ENCODE results near the gene CCNT1.
"Not testable (repeated sequence)": the region's sequence is repeated elsewhere in the genome, so short reads cannot be mapped to it uniquely, and the experiment has no call there.

Gene CCNT1

GRCh38 chr12:48716493-48717251, at the start of gene CCNT1:
TSS of gene CCNT1 (minus strand) at chr12:48716707. CDS start at chr12:48716675, 32 bp downstream.
- in situ Hi-C loops (cut with MboI; ENCODE audit: low sequenced_read_pairs), result no loop called here
- peaks cover 17% of the 10 kb centered on the region for H3K4me1 ChIP-seq
- DNase-seq (ENCODE audit: low spot score in 2 of 2), result peak; percentile 98
- H3K36me3 ChIP-seq (replicated peaks), result peaks cover 37% of the 10 kb centered on the region
- H3K9me3 ChIP-seq, result peaks cover 20% of the 10 kb centered on the region
- H3K27me3 ChIP-seq (ENCODE audit: low read depth), result no peaks in the 10 kb centered on the region
- peak within 1 kb of the TSS; percentile 80 for H3K4me3 ChIP-seq

- H3K36me3 ChIP-seq (replicated peaks), result peaks cover 6% of the 10 kb centered on the region
- in situ Hi-C loops (cut with MboI; ENCODE audit: low sequenced_read_pairs), result no loop called here
- no peaks in the 10 kb centered on the region for H3K27me3 ChIP-seq (ENCODE audit: low read depth)
- H3K4me3 ChIP-seq, result no peak overlapping the region
- no peaks in the 10 kb centered on the region for H3K4me1 ChIP-seq
- H3K9me3 ChIP-seq, result no peaks in the 10 kb centered on the region
- no peak for DNase-seq (ENCODE audit: low spot score in 2 of 2)
Observed at GRCh38 chr12:48765753-48766162, 49.3 kb upstream of the CCNT1 start.

GRCh38 chr12:48764521-48764920, 48.0 kb upstream of the CCNT1 start:
- DNase-seq (ENCODE audit: low spot score in 2 of 2), result no peak

GRCh38 chr12:48758737-48759136, 42.2 kb upstream of the CCNT1 start:
- in situ Hi-C loops (cut with MboI; ENCODE audit: low sequenced_read_pairs), result no loop called here
- Histone ChIP-seq H3K9me3 (no peaks in the 10 kb centered on the region), H3K4me1 (no peaks in the 10 kb centered on the region), H3K4me3 (no peak overlapping the region), H3K27me3 (ENCODE audit: low read depth) (no peaks in the 10 kb centered on the region), H3K36me3 (replicated peaks) (no peaks in the 10 kb centered on the region)
- DNase-seq (ENCODE audit: low spot score in 2 of 2), result no peak

More at GRCh38 chr12:48764521-48764920, 48.0 kb upstream of the CCNT1 start:
- Histone ChIP-seq H3K36me3 (replicated peaks) (no peaks in the 10 kb centered on the region), H3K4me1 (no peaks in the 10 kb centered on the region), H3K9me3 (no peaks in the 10 kb centered on the region), H3K4me3 (no peak overlapping the region), H3K27me3 (ENCODE audit: low read depth) (no peaks in the 10 kb centered on the region)
- in situ Hi-C loops (cut with MboI; ENCODE audit: low sequenced_read_pairs), result no loop called here

DNA sequence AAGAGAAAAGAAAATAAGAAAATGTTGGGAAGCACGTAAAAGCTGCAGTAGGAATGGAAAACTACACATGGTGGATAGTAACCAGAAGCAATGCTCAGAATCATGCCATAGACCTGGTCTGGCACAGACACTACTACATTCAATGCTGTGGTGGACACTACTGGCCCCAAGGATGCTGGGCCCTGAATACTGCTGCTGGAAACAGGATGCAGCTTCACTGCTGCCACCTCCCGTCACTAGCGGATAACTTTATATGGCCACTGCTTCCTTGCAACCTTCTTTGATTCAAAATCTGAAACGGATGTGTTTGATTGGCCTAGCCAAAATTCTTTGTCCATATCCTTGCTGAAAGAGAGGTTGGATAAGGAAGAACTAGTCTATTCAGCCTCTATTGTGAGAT, 41.7 kb upstream of the CCNT1 start:
- in situ Hi-C loops (cut with MboI; ENCODE audit: low sequenced_read_pairs), result no loop called here
- no peak for DNase-seq (ENCODE audit: low spot score in 2 of 2)
- no peak overlapping the region for H3K4me3 ChIP-seq
- no peaks in the 10 kb centered on the region for H3K36me3 ChIP-seq (replicated peaks)
- no peaks in the 10 kb centered on the region for H3K27me3 ChIP-seq (ENCODE audit: low read depth)
- H3K9me3 ChIP-seq, result no peaks in the 10 kb centered on the region
- peaks cover 2% of the 10 kb centered on the region; the same call in 1 of the 2 replicates for H3K4me1 ChIP-seq

GRCh38 chr12:48750769-48751356, 34.4 kb upstream of the CCNT1 start:
- Histone ChIP-seq H3K4me3 (no peak overlapping the region), H3K4me1 (peaks cover 3% of the 10 kb centered on the region; the same call in 1 of the 2 replicates), H3K27me3 (ENCODE audit: low read depth) (no peaks in the 10 kb centered on the region), H3K36me3 (replicated peaks) (no peaks in the 10 kb centered on the region), H3K9me3 (no peaks in the 10 kb centered on the region)
- no peak for DNase-seq (ENCODE audit: low spot score in 2 of 2)
- in situ Hi-C loops (cut with MboI; ENCODE audit: low sequenced_read_pairs), result loop anchor here (5.0 kb wide), 1 partner anchor 46 kb away; no protein-coding TSS in a partner anchor

GRCh38 chr12:48750215-48750614, 33.7 kb upstream of the CCNT1 start:
- no peaks in the 10 kb centered on the region for H3K9me3 ChIP-seq
- peaks cover 3% of the 10 kb centered on the region; the same call in 1 of the 2 replicates for H3K4me1 ChIP-seq
- no peaks in the 10 kb centered on the region for H3K27me3 ChIP-seq (ENCODE audit: low read depth)
- no peaks in the 10 kb centered on the region for H3K36me3 ChIP-seq (replicated peaks)
- no peak for DNase-seq (ENCODE audit: low spot score in 2 of 2)
- in situ Hi-C loops (cut with MboI; ENCODE audit: low sequenced_read_pairs), result loop anchor here (5.0 kb wide), 1 partner anchor 47 kb away; no protein-coding TSS in a partner anchor
- H3K4me3 ChIP-seq, result no peak overlapping the region

- H3K36me3 ChIP-seq (replicated peaks), result no peaks in the 10 kb centered on the region
- no peak overlapping the region for H3K4me3 ChIP-seq
- H3K4me1 ChIP-seq, result no peaks in the 10 kb centered on the region
- H3K9me3 ChIP-seq, result no peaks in the 10 kb centered on the region
- in situ Hi-C loops (cut with MboI; ENCODE audit: low sequenced_read_pairs), result no loop called here
- H3K27me3 ChIP-seq (ENCODE audit: low read depth), result peaks cover 7% of the 10 kb centered on the region
- no peak for DNase-seq (ENCODE audit: low spot score in 2 of 2)
Observed at GRCh38 chr12:48744251-48745008, 27.9 kb upstream of the CCNT1 start.

DNA sequence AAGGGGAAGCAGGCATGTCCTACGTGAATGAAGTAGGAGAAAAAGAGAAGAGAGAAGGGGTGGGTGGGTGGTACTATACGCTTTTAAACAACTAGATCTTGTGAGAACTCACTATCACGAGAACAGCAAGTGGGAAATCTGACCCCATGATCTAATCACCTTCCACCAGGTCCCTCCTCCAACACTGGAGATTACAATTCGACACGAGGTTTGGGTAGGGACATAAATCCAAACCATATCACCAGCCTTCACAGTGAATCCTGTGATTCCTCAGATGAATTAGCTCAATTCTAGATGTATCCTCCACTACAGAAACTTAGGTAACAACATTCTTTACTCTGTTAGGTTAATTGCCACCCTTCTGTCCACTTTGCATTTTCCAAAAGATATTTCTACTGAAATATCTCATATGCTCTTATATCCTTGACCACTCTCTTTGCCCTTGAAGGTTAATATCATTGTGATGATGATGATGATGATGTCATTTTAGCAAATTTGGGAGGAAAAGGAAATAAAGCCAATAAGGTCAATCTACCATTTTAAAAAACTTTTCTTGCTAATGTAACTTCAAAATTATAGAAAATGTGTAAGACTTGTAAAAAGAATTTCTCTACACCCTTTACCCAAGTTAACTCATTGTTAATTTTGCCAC, 23.2 kb upstream of the CCNT1 start:
- H3K9me3 ChIP-seq, result no peaks in the 10 kb centered on the region
- in situ Hi-C loops (cut with MboI; ENCODE audit: low sequenced_read_pairs), result no loop called here
- H3K4me1 ChIP-seq, result no peaks in the 10 kb centered on the region
- peaks cover 14% of the 10 kb centered on the region for H3K27me3 ChIP-seq (ENCODE audit: low read depth)
- no peak for DNase-seq (ENCODE audit: low spot score in 2 of 2)
- no peaks in the 10 kb centered on the region for H3K36me3 ChIP-seq (replicated peaks)
- H3K4me3 ChIP-seq, result no peak overlapping the region

DNA sequence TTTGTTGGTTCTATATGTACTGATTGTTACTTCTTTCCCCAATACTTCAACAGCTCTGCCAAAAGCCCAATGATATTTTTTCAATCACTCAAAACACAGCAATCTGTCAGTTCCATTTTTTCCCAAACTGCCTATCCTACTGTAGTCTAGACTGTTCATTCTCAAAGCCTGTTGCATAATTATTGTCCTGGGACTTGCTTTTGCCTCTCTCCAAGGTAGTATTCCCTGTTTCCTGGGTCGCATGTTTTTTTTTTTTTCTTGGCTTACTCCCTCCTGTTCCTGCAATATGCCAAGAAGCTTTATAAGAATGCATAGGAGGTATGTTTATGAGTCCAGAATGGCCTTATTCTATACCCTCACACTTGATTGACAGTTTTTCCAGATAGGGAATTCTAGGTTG, 19.9 kb upstream of the CCNT1 start:
- Histone ChIP-seq H3K4me1 (no peaks in the 10 kb centered on the region), H3K27me3 (ENCODE audit: low read depth) (peaks cover 14% of the 10 kb centered on the region), H3K36me3 (replicated peaks) (no peaks in the 10 kb centered on the region), H3K9me3 (no peaks in the 10 kb centered on the region), H3K4me3 (no peak overlapping the region)
- in situ Hi-C loops (cut with MboI; ENCODE audit: low sequenced_read_pairs), result no loop called here
- no peak for DNase-seq (ENCODE audit: low spot score in 2 of 2)

- H3K4me3 ChIP-seq, result no peak overlapping the region
- H3K36me3 ChIP-seq (replicated peaks), result no peaks in the 10 kb centered on the region
- peaks cover 13% of the 10 kb centered on the region for H3K4me1 ChIP-seq
- DNase-seq (ENCODE audit: low spot score in 2 of 2), result peak; percentile 54 to 82
- in situ Hi-C loops (cut with MboI; ENCODE audit: low sequenced_read_pairs), result no loop called here
- no peaks in the 10 kb centered on the region for H3K27me3 ChIP-seq (ENCODE audit: low read depth)
- H3K9me3 ChIP-seq, result 0 out of 2 replicates have a peak, but pooled peaks cover 2% of the 10 kb centered on the region
Observed at GRCh38 chr12:48728807-48729206, 12.3 kb upstream of the CCNT1 start.

GRCh38 chr12:48720737-48721136, 4.2 kb upstream of the CCNT1 start:
- H3K27me3 ChIP-seq (ENCODE audit: low read depth); H3K4me3 ChIP-seq; H3K36me3 ChIP-seq (replicated peaks); H3K4me1 ChIP-seq; in situ Hi-C loops (cut with MboI; ENCODE audit: low sequenced_read_pairs); DNase-seq (ENCODE audit: low spot score in 2 of 2): not testable (repeated sequence)
- H3K9me3 ChIP-seq, result peaks cover 25% of the 10 kb centered on the region

- peak; percentile 43 to 76 for DNase-seq (ENCODE audit: low spot score in 2 of 2)
- H3K4me3 ChIP-seq; in situ Hi-C loops (cut with MboI; ENCODE audit: low sequenced_read_pairs); H3K4me1 ChIP-seq; H3K27me3 ChIP-seq (ENCODE audit: low read depth); H3K36me3 ChIP-seq (replicated peaks): not testable (repeated sequence)
- peaks cover 25% of the 10 kb centered on the region for H3K9me3 ChIP-seq
Observed at GRCh38 chr12:48720171-48720570, 3.7 kb upstream of the CCNT1 start.

Measured in HAP-1 (cell line).